Nephron (organoid): ENCODE results near the gene GRM7.

Source experiments
- H3K27ac Mint-ChIP-seq, 3 experiments: 2 replicates each; pipeline ENCODE4 v1.8.0; 2020; ENCODE audit warnings: mixed read lengths in 3 of 3, mild to moderate bottlenecking in 2 of 3, moderate library complexity in 1 of 3
- H3K27me3 Mint-ChIP-seq: 2 replicates; pipeline ENCODE4 v1.8.0; 2021; ENCODE audit warnings: low read depth, mild to moderate bottlenecking, moderate library complexity, mixed read lengths
- H3K36me3 Mint-ChIP-seq: 2 replicates; pipeline ENCODE4 v1.8.0; 2020; ENCODE audit warnings: low read depth, mixed read lengths
- H3K4me1 Mint-ChIP-seq: 2 replicates; pipeline ENCODE4 v1.8.0; 2020; ENCODE audit warnings: mixed read lengths
- H3K4me3 Mint-ChIP-seq, 3 experiments: 2 replicates each; pipeline ENCODE4 v1.8.0; 2020; ENCODE audit warnings: mild to moderate bottlenecking in 3 of 3, mixed read lengths in 3 of 3, moderate library complexity in 2 of 3
- H3K9me3 Mint-ChIP-seq: 2 replicates; pipeline ENCODE4 v1.8.0; 2020; ENCODE audit warnings: mixed read lengths
- TF ChIP-seq, protein P1 (sequence below), 3 experiments: fragments of 200-600 bp; sonication (generic); IDR thresholded peaks; one replicate each; pipeline ENCODE4 v1.5.0; 2021; ENCODE audit warnings: antibody characterized with exemption in 3 of 3; ENCODE audit not compliant: unreplicated experiment in 3 of 3

GRM7 gene

DNA sequence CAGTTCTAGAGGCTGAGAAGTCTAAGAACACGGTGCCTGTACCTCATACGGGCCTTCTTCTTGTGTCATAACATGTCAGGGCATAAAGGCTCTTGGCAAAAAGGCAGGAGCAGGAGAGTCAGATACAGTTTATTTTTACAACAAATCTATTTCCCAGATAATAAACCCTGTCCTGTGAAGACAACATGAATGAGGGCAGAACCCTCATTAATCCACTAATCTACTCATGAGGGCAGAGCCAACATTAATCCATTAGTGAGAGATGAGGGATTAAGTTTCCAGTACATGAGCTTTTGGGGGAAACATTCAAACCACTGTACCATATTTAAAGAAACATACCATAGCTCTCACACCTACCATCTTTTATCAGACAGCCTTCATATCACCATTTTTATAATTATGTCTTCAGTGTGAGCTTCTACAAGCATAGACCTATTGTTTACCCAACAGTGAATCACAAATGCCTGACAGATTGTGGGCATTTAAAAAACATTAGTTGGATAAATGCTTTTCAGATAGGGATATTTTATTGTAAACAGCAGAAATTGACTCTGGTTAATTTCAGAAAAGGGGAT, 645.8 kb downstream of the GRM7 start:
- H3K4me1 Mint-ChIP-seq = peaks cover 16% of the 10 kb centered on the region
- peaks cover 3% of the 10 kb centered on the region for H3K9me3 Mint-ChIP-seq
- no peak overlapping the region for H3K27ac Mint-ChIP-seq
- H3K36me3 Mint-ChIP-seq = no peaks in the 10 kb centered on the region
- H3K27me3 Mint-ChIP-seq = no peaks in the 10 kb centered on the region
- TF ChIP-seq, protein P1, sequence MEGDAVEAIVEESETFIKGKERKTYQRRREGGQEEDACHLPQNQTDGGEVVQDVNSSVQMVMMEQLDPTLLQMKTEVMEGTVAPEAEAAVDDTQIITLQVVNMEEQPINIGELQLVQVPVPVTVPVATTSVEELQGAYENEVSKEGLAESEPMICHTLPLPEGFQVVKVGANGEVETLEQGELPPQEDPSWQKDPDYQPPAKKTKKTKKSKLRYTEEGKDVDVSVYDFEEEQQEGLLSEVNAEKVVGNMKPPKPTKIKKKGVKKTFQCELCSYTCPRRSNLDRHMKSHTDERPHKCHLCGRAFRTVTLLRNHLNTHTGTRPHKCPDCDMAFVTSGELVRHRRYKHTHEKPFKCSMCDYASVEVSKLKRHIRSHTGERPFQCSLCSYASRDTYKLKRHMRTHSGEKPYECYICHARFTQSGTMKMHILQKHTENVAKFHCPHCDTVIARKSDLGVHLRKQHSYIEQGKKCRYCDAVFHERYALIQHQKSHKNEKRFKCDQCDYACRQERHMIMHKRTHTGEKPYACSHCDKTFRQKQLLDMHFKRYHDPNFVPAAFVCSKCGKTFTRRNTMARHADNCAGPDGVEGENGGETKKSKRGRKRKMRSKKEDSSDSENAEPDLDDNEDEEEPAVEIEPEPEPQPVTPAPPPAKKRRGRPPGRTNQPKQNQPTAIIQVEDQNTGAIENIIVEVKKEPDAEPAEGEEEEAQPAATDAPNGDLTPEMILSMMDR (IDR thresholded peaks at IDR 0.05; ENCODE audit: unreplicated experiment in 3 of 3) = no peak
- H3K4me3 Mint-ChIP-seq = no peak overlapping the region

- TF ChIP-seq, protein P1 (IDR thresholded peaks at IDR 0.05; ENCODE audit: unreplicated experiment in 3 of 3) = no peak
- Mint-ChIP-seq H3K4me1 (peaks cover 16% of the 10 kb centered on the region), H3K27me3 (peaks cover 4% of the 10 kb centered on the region), H3K27ac (no peak overlapping the region), H3K4me3 (no peak overlapping the region), H3K9me3 (peaks cover 3% of the 10 kb centered on the region), H3K36me3 (no peaks in the 10 kb centered on the region)
Observed at GRCh38 chr3:7508821-7509220, 647.9 kb downstream of the GRM7 start.

- Mint-ChIP-seq H3K27me3 (peaks cover 4% of the 10 kb centered on the region), H3K36me3 (no peaks in the 10 kb centered on the region), H3K27ac (no peak overlapping the region), H3K4me1 (peaks cover 3% of the 10 kb centered on the region), H3K4me3 (no peak overlapping the region), H3K9me3 (no peaks in the 10 kb centered on the region)
- TF ChIP-seq, protein P1 (IDR thresholded peaks at IDR 0.05; ENCODE audit: unreplicated experiment in 3 of 3) = no peak
Observed at GRCh38 chr3:7512048-7512447, 651.1 kb downstream of the GRM7 start.

DNA sequence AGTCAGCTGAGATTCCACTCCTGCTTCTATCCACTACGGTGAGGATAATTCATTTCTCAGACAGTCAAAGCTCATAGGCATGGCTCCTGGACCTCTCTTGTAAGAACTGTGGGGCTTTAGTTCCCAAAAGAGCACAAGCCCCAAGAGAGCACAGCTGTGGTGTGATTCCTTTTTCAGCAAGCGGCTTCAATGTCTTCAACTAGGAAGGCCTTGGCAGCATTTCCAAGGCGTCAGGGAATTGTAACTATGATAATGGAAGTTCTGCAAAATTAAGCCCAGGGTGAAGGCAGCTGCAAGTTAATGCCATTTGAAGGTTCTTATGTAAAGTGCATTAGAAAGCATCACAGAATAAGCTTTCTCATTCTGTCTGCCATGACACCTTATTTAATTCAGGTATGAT, 657.1 kb downstream of the GRM7 start:
- H3K9me3 Mint-ChIP-seq = no peaks in the 10 kb centered on the region
- H3K27me3 Mint-ChIP-seq = no peaks in the 10 kb centered on the region
- TF ChIP-seq, protein P1 (IDR thresholded peaks at IDR 0.05; ENCODE audit: unreplicated experiment in 3 of 3) = no peak

DNA sequence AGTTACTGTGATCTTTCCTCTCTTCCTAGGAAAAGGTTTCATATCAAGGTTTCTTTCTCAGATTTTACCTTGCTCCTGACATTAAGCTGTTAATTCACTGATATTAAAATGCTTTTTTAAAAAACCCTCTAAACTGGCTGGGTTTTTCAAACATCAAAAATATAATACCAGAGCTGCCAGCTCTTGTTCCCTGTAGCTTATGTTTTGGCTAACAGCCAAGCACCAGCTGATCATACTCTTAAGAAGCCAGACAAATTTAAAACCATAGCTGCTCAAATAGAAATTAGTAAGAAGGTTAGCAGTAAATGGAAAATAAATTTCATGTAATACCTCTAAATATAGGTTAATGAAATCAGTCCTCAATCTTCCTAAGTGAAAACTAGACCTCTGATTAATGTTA, 657.5 kb downstream of the GRM7 start:
- TF ChIP-seq, protein P1 (IDR thresholded peaks at IDR 0.05; ENCODE audit: unreplicated experiment in 3 of 3) = no peak
- Mint-ChIP-seq H3K36me3 (no peaks in the 10 kb centered on the region), H3K27ac (peak overlapping the region in 1 of 3 experiments; percentile 74), H3K4me3 (no peak overlapping the region), H3K9me3 (peaks cover 2% of the 10 kb centered on the region), H3K27me3 (peaks cover under 1% of the 10 kb centered on the region), H3K4me1 (peaks cover 21% of the 10 kb centered on the region)

More for the DNA sequence above, 657.1 kb downstream of the GRM7 start:
- peak overlapping the region; percentile 53 to 74 (median 55) for H3K27ac Mint-ChIP-seq
- H3K36me3 Mint-ChIP-seq = no peaks in the 10 kb centered on the region
- no peak overlapping the region for H3K4me3 Mint-ChIP-seq
- peaks cover 21% of the 10 kb centered on the region for H3K4me1 Mint-ChIP-seq

- Mint-ChIP-seq H3K27ac (no peak overlapping the region), H3K9me3 (peaks cover 6% of the 10 kb centered on the region), H3K36me3 (no peaks in the 10 kb centered on the region), H3K4me1 (peaks cover 21% of the 10 kb centered on the region), H3K4me3 (no peak overlapping the region), H3K27me3 (peaks cover 4% of the 10 kb centered on the region)
- TF ChIP-seq, protein P1 (IDR thresholded peaks at IDR 0.05; ENCODE audit: unreplicated experiment in 3 of 3) = no peak
Observed at GRCh38 chr3:7520059-7520458, 659.1 kb downstream of the GRM7 start.
